NB4 (cell line): Measurements from ENCODE around the gene CLIP3.
"Not testable (repeated sequence)": the region's sequence is repeated elsewhere in the genome, so short reads cannot be mapped to it uniquely, and the experiment has no call there.

ENCODE experiments used
- DNase-seq: peaks from one replicate; pipeline ENCODE4 v3.0.0; 2010; ENCODE audit warnings: low read depth
- H3K4me3 ChIP-seq: one replicate; pipeline ENCODE4 v1.5.1; 2011; ENCODE audit warnings: mild to moderate bottlenecking, low read depth, low read length, moderate library complexity
- MAX ChIP-seq: IDR thresholded peaks from 2 replicates; pipeline ENCODE4 v1.6.1; 2011; ENCODE audit warnings: low read depth, low read length
- MYC ChIP-seq: IDR thresholded peaks from 2 replicates; pipeline ENCODE4 v1.6.1; 2011; ENCODE audit warnings: low read depth, low read length
- POLR2A ChIP-seq: IDR thresholded peaks from 2 replicates; pipeline ENCODE4 v1.6.1; 2011; ENCODE audit warnings: mild to moderate bottlenecking; ENCODE audit not compliant: insufficient read length; ENCODE audit errors: extremely low read depth
- TF ChIP-seq, protein P1 (sequence below): IDR thresholded peaks from one replicate; pipeline ENCODE4 v1.5.1; 2012; ENCODE audit warnings: low read depth, low read length

The CLIP3 gene

GRCh38 chr19:36049080-36049698, 16.5 kb upstream of the CLIP3 start:
- no peak for TF ChIP-seq POLR2A
- TF ChIP-seq, protein P1, sequence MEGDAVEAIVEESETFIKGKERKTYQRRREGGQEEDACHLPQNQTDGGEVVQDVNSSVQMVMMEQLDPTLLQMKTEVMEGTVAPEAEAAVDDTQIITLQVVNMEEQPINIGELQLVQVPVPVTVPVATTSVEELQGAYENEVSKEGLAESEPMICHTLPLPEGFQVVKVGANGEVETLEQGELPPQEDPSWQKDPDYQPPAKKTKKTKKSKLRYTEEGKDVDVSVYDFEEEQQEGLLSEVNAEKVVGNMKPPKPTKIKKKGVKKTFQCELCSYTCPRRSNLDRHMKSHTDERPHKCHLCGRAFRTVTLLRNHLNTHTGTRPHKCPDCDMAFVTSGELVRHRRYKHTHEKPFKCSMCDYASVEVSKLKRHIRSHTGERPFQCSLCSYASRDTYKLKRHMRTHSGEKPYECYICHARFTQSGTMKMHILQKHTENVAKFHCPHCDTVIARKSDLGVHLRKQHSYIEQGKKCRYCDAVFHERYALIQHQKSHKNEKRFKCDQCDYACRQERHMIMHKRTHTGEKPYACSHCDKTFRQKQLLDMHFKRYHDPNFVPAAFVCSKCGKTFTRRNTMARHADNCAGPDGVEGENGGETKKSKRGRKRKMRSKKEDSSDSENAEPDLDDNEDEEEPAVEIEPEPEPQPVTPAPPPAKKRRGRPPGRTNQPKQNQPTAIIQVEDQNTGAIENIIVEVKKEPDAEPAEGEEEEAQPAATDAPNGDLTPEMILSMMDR, result no peak
- TF ChIP-seq MAX, result no peak
- no peak for TF ChIP-seq MYC
- no peak overlapping the region for H3K4me3 ChIP-seq
- DNase-seq, result no peak

GRCh38 chr19:36047835-36048234, 15.2 kb upstream of the CLIP3 start:
- DNase-seq, result no peak
- TF ChIP-seq POLR2A (no peak), MAX (no peak), MYC (no peak)
- TF ChIP-seq, protein P1, result no peak

GRCh38 chr19:36046443-36047050, 13.9 kb upstream of the CLIP3 start:
- TF ChIP-seq, protein P1, result no peak
- TF ChIP-seq MYC (no peak), MAX (no peak), POLR2A (no peak)
- no peak for DNase-seq
- no peak overlapping the region for H3K4me3 ChIP-seq

More at GRCh38 chr19:36047835-36048234, 15.2 kb upstream of the CLIP3 start:
- no peak overlapping the region for H3K4me3 ChIP-seq

GRCh38 chr19:36043952-36044351, 11.3 kb upstream of the CLIP3 start:
- TF ChIP-seq MYC, result no peak
- TF ChIP-seq POLR2A, result no peak
- TF ChIP-seq, protein P1, result no peak
- no peak for TF ChIP-seq MAX
- H3K4me3 ChIP-seq, result no peak overlapping the region
- no peak for DNase-seq

- TF ChIP-seq, protein P1, result no peak
- TF ChIP-seq MAX (no peak), POLR2A (no peak), MYC (no peak)
- no peak overlapping the region for H3K4me3 ChIP-seq
- DNase-seq, result no peak
Measured at GRCh38 chr19:36041831-36042230, 9.2 kb upstream of the CLIP3 start.

GRCh38 chr19:36041092-36041491, 8.4 kb upstream of the CLIP3 start:
- not testable (repeated sequence) for DNase-seq, H3K4me3 ChIP-seq
